T-helper 17 cell (primary cell): Measurements from ENCODE around the gene DYRK3. TPM values are rescaled to one million over a fixed set of nuclear protein-coding genes. Genes with fewer than 3 reads are reported as not detected.

ENCODE experiments used
- ATAC-seq: fragments of 150-1000 bp; cut with Tn5 transposase; 2 replicates; pipeline ENCODE4 v1.10.0; 2021; ENCODE audit warnings: mild to moderate bottlenecking, moderate library complexity
- DNase-seq, 3 donors: peaks; one replicate each; pipeline versions ENCODE4 v3.0.0 to v3.0.0-alpha.2; 2020 to 2021
- H3K9me3 ChIP-seq: one replicate; pipeline ENCODE4 v1.7.0; 2013; ENCODE audit warnings: low read length, mild to moderate bottlenecking; ENCODE audit not compliant: control insufficient read depth, poor library complexity, severe bottlenecking
- H3K27ac Mint-ChIP-seq: one replicate; pipeline ENCODE4 v1.8.0; 2022; ENCODE audit warnings: mild to moderate bottlenecking, moderate library complexity, mixed read lengths
- H3K27me3 Mint-ChIP-seq: one replicate; pipeline ENCODE4 v1.8.0; 2022; ENCODE audit warnings: mixed read lengths
- H3K36me3 Mint-ChIP-seq: one replicate; pipeline ENCODE4 v1.8.0; 2022; ENCODE audit warnings: low read depth, mixed read lengths
- H3K4me1 Mint-ChIP-seq: one replicate; pipeline ENCODE4 v1.8.0; 2022; ENCODE audit warnings: mild to moderate bottlenecking, mixed read lengths
- H3K4me3 Mint-ChIP-seq: one replicate; pipeline ENCODE4 v1.8.0; 2022; ENCODE audit warnings: mild to moderate bottlenecking, moderate library complexity, mixed read lengths
- total RNA-seq, 4 donors: library from RNA in 2 of 4; stranded (reverse) in 2 of 4; gene quantifications; one replicate each; pipeline ENCODE4 v1.2.3 and lab custom pipeline; 2022 to 2026

DYRK3 gene
- total RNA-seq, 2 donors from 2014 or later: 3.0 to 3.6 TPM

GRCh38 chr1:206672011-206672688 lies 36.8 kb downstream of the DYRK3 start:
- DNase-seq (no peak), ATAC-seq (no peak)
- Mint-ChIP-seq H3K36me3 (peaks cover 12% of the 10 kb centered on the region), H3K4me3 (no peak overlapping the region), H3K27ac (no peak overlapping the region), H3K4me1 (peaks cover 11% of the 10 kb centered on the region), H3K27me3 (peaks cover 27% of the 10 kb centered on the region)
- H3K9me3 ChIP-seq: no peaks in the 10 kb centered on the region

GRCh38 chr1:206672844-206673758 lies 37.8 kb downstream of the DYRK3 start:
- ATAC-seq (no peak), DNase-seq (no peak)
- Mint-ChIP-seq H3K36me3 (peaks cover 10% of the 10 kb centered on the region), H3K4me1 (peaks cover 6% of the 10 kb centered on the region), H3K27ac (no peak overlapping the region), H3K27me3 (peaks cover 20% of the 10 kb centered on the region), H3K4me3 (no peak overlapping the region)
- no peaks in the 10 kb centered on the region for H3K9me3 ChIP-seq

- H3K4me3 Mint-ChIP-seq: no peak overlapping the region
These were observed 38.9 kb downstream of the DYRK3 start for GRCh38 chr1:206674236-206674635.

GRCh38 chr1:206674745-206675175 lies 39.4 kb downstream of the DYRK3 start:
- Mint-ChIP-seq H3K4me1 (peaks cover 9% of the 10 kb centered on the region), H3K36me3 (peaks cover 6% of the 10 kb centered on the region), H3K4me3 (no peak overlapping the region), H3K27ac (peak overlapping the region; percentile 32), H3K27me3 (peaks cover 21% of the 10 kb centered on the region)
- no peaks in the 10 kb centered on the region for H3K9me3 ChIP-seq
- no peak for ATAC-seq
- no peak for DNase-seq

More at GRCh38 chr1:206674236-206674635, 38.9 kb downstream of the DYRK3 start:
- Mint-ChIP-seq H3K36me3 (peaks cover 6% of the 10 kb centered on the region), H3K27me3 (peaks cover 20% of the 10 kb centered on the region), H3K4me1 (peaks cover 7% of the 10 kb centered on the region), H3K27ac (no peak overlapping the region)
- H3K9me3 ChIP-seq: no peaks in the 10 kb centered on the region
- DNase-seq (no peak), ATAC-seq (no peak)

- H3K27me3 Mint-ChIP-seq: peaks cover 13% of the 10 kb centered on the region
- ATAC-seq (no peak), DNase-seq (no peak)
- H3K9me3 ChIP-seq: no peaks in the 10 kb centered on the region
- no peak overlapping the region for H3K4me3 Mint-ChIP-seq
- H3K36me3 Mint-ChIP-seq: peaks cover 3% of the 10 kb centered on the region
- no peak overlapping the region for H3K27ac Mint-ChIP-seq
- peaks cover 13% of the 10 kb centered on the region for H3K4me1 Mint-ChIP-seq
These were observed 41.2 kb downstream of the DYRK3 start for GRCh38 chr1:206676499-206676898.

- Mint-ChIP-seq H3K36me3 (peaks cover 3% of the 10 kb centered on the region), H3K4me1 (peaks cover 13% of the 10 kb centered on the region), H3K27me3 (peaks cover 13% of the 10 kb centered on the region), H3K4me3 (no peak overlapping the region), H3K27ac (no peak overlapping the region)
- ATAC-seq (no peak), DNase-seq (no peak)
- no peaks in the 10 kb centered on the region for H3K9me3 ChIP-seq
These were observed 43.2 kb downstream of the DYRK3 start for GRCh38 chr1:206678490-206678889.

- ATAC-seq (peak; percentile 67), DNase-seq (no peak)
- H3K4me3 Mint-ChIP-seq: no peak overlapping the region
- no peaks in the 10 kb centered on the region for H3K9me3 ChIP-seq
- peaks cover 13% of the 10 kb centered on the region for H3K27me3 Mint-ChIP-seq
- H3K27ac Mint-ChIP-seq: no peak overlapping the region
- H3K4me1 Mint-ChIP-seq: peaks cover 19% of the 10 kb centered on the region
- peaks cover 3% of the 10 kb centered on the region for H3K36me3 Mint-ChIP-seq
These were observed 44.4 kb downstream of the DYRK3 start for GRCh38 chr1:206679738-206680211.

GRCh38 chr1:206680279-206680678 lies 44.9 kb downstream of the DYRK3 start:
- DNase-seq: no peak
- Mint-ChIP-seq H3K4me1 (peaks cover 19% of the 10 kb centered on the region), H3K27me3 (peaks cover 11% of the 10 kb centered on the region), H3K27ac (no peak overlapping the region), H3K36me3 (peaks cover 3% of the 10 kb centered on the region), H3K4me3 (no peak overlapping the region)
- no peak for ATAC-seq
- no peaks in the 10 kb centered on the region for H3K9me3 ChIP-seq

- no peaks in the 10 kb centered on the region for H3K36me3 Mint-ChIP-seq
- no peak overlapping the region for H3K27ac Mint-ChIP-seq
- ATAC-seq (no peak), DNase-seq (no peak)
- H3K27me3 Mint-ChIP-seq: peaks cover 6% of the 10 kb centered on the region
- H3K9me3 ChIP-seq: no peaks in the 10 kb centered on the region
- peaks cover 20% of the 10 kb centered on the region for H3K4me1 Mint-ChIP-seq
- H3K4me3 Mint-ChIP-seq: no peak overlapping the region
These were observed 46.0 kb downstream of the DYRK3 start for GRCh38 chr1:206681359-206681758.

GRCh38 chr1:206682111-206682510 lies 46.8 kb downstream of the DYRK3 start:
- Mint-ChIP-seq H3K4me1 (peaks cover 26% of the 10 kb centered on the region), H3K27me3 (peaks cover 6% of the 10 kb centered on the region), H3K4me3 (no peak overlapping the region), H3K36me3 (no peaks in the 10 kb centered on the region), H3K27ac (no peak overlapping the region)
- ATAC-seq: no peak
- H3K9me3 ChIP-seq: no peaks in the 10 kb centered on the region
- no peak for DNase-seq

GRCh38 chr1:206683313-206683712 lies 48.0 kb downstream of the DYRK3 start:
- no peak overlapping the region for H3K27ac Mint-ChIP-seq
- no peak for DNase-seq
- H3K27me3 Mint-ChIP-seq: peaks cover 6% of the 10 kb centered on the region
- H3K9me3 ChIP-seq: no peaks in the 10 kb centered on the region
- no peaks in the 10 kb centered on the region for H3K36me3 Mint-ChIP-seq
- H3K4me3 Mint-ChIP-seq: no peak overlapping the region
- no peak for ATAC-seq
- peaks cover 35% of the 10 kb centered on the region for H3K4me1 Mint-ChIP-seq

- H3K27ac Mint-ChIP-seq: peak overlapping the region; percentile 70
- no peak for ATAC-seq
- H3K27me3 Mint-ChIP-seq: peaks cover 3% of the 10 kb centered on the region
- DNase-seq: no peak
- peak overlapping the region; percentile 85 for H3K4me3 Mint-ChIP-seq
- no peaks in the 10 kb centered on the region for H3K36me3 Mint-ChIP-seq
- H3K9me3 ChIP-seq: no peaks in the 10 kb centered on the region
- peaks cover 36% of the 10 kb centered on the region for H3K4me1 Mint-ChIP-seq
These were observed 48.7 kb downstream of the DYRK3 start for GRCh38 chr1:206684003-206684402.
